SKM-1 (cell line): ENCODE measurements around the gene PPP1R7.

Experiments
- DNase-seq: peaks from one replicate; lab custom pipeline; 2025; ENCODE audit not compliant: unreplicated experiment; lab: John Stamatoyannopoulos, UW

The PPP1R7 gene

DNA sequence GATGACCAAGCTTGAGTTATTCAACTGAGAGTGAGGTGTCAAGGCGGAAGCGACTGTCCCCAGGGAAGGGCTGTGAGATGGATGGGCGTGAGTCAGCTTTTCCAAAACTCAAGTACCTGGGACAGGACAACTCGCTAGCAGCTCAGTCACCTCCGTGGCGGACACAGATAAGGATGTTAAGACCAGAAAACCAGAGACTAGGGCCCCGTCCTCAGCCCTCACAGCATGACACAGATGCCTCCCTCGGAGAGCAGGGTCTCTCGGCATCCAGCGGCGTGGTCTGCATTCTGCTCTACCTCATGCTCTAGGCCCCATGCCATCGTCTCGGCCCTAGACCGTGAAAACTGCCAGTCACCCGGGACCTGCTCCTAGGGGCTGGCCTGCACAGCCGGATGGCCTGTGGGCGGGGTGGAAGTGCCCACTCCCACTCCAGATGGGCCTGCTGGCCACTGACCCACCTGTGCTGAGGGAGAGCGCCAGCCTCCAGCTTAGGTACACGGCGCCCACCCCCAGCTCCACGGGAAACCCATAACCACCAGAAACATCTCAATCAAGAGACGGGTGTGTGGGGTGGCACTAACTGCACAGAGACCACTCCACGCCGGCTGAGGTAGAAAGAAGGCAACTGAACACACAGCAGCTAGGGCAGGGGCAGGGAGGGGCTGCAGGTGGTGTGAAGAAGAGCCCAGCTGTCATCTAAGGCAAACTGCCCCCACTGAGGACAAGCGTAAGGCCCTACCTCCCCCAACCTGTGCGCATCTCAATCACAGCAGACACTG is 78.0 kb downstream of the PPP1R7 start:
- no peak for DNase-seq

GRCh38 chr2:241228860-241229516 is 78.7 kb downstream of the PPP1R7 start:
- DNase-seq: no peak

DNA sequence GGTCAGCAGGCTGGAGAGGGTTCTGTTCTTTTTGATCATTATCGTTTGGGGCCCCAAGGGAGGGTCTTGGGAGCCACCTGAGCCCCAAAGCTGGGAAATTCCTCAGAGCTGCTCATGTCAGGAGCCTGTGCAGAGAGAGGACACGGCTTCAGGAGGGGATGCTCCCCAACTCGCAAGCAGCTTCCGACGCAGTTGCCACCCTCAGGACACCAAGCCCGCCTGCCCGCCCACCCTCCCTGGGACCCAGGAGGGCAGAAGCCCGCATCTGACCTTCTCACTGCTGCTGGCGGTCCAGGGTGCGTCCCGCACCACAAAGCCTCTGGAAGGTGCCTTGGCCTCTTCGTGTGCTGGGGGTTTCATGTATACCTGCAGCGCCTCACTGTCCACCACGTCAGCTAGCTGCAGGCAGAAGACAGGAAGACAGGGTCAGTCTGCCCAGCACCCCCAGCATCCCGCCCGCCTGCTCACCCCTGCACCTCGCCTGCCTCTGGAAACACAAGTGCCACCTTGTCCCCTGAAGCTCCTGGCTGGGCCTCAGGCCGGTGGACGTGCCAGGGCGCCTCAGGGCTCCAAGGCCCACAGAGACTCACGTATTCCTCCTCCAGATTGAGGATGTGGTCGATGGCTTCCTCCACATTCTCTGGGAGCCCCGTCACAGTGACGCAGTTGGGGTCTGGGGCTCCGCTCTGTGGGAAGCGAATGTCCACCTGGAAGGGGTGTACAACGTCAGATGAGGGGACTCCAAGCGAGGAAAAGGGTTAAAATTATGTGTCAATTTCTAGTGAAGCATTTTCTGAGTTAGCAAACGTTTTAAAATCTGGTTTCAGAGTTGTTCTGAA is 79.5 kb downstream of the PPP1R7 start:
- no peak for DNase-seq

- no peak for DNase-seq
Observed at GRCh38 chr2:241230435-241230834, 80.2 kb downstream of the PPP1R7 start.

DNA sequence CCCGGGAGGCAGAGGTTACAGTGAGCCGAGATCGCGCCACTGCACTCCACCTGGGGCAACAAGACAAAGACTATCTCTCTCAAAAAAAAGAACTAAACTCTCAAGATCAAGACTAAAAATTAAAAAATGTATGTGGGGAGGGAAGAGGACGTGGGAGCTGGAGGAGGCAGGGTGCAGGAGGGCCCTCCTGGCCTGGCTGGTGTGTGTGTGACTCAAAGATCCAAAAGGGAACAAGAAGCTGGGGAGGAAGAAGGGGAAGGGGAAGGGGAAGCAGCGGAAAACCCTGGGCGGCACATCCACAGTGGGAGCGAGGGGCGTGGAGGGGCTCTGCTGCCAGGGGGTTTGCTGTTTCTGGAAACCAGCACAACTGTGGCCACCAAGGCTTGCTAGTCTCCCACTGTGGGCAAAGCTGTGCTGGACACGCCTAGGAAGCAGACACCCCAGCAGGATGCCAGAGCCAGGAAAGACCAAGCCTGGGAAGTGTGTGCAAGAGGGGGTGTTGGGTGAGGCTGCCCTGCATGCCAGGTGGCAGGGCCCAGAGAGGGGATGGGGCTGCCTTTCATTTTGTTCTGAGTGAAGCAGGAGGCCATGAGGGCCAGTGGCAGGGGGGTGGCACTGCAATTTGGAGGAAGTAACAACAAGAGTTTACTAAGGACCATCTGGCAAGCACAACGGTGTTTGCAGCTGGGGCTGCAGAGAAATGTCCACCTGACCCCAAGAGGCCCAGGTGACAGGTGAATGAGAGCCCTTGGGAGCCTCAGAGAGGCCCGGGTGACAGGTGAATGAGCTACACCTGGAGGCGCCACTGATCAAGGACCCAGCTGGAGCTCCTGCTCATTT is 82.7 kb downstream of the PPP1R7 start:
- DNase-seq: no peak
